ENCODE results near the gene CCDC150. TPM values are rescaled to one million over a fixed set of nuclear protein-coding genes. Genes with fewer than 3 reads are reported as not detected.
A peak's percentile ranks its signal among the peaks of the same experiment; 100 is the strongest.

CCDC150 gene
- total RNA-seq, 1 donor from 2014 or later = 4.4 TPM

DNA sequence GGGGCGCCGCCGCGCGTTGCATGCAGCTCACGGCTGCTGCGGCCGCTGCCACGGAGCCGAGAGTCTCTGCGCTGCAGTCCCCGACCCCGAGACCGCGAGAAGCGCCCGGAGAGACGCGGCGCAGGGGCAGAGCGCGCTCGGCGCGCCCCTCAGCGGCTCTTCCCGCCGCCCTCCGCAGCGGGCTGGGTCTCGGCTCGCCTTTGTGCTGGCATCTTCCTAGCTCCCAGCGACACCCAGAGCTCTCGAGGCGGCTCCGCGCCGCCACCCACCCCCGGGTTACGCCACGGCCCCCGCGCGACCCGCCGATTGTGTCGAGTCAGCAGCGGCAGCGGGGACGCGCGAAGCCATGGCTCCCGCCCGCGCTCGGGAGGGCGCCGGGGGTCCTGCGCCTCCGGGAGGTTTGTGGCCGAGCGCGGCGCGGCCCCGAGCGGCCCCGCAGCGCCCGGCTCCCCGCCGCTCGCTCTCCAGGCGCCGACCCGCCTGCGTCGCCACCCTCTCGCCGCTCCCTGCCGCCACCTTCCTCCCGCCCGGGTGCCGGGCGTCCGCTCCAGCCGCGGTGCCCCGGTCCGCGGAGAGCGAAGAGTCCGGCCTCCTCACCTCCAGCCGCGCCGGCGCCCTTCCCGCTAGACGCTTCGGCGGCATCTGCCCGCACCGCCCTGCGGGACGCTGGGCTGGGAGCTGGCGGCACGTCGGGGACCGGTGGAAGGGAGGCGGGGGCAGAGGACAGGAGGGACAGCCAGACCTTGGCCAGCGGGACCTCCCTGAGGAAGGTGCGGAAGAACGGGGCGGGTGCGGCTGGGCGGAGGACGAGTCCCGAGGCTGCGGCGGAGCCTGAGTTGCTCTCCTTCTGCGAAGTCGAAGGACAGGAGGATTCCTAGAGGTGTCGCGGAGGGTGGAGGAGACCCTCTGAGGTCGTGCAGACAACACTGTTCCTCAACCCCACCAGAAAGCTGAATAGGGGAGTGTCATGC, 46.3 kb upstream of the CCDC150 start, which contains the start of gene HECW2:
HECW2 (minus strand) TSS at position 644 of the 971 bp plus-strand sequence.
- peaks cover 5% of the 10 kb centered on the region for H3K79me2 ChIP-seq (ENCODE audit: insufficient read depth, low read length)
- H2AFZ ChIP-seq (ENCODE audit: low read depth, low read length) = peak within 1 kb of the TSS; percentile 96
- peak within 1 kb of the TSS; percentile 69 for H3K27ac ChIP-seq (ENCODE audit: low read depth, low read length)
- DNase-seq (ENCODE audit: low read depth) (peak; percentile 60), FAIRE-seq (no peak)
- no peaks in the 10 kb centered on the region for H3K27me3 ChIP-seq (ENCODE audit: insufficient read depth, low read length)
- Mint-ChIP-seq H3K4me1 (ENCODE audit: low read depth, unreplicated experiment) (no peaks in the 10 kb centered on the region), H3K9me3 (ENCODE audit: unreplicated experiment) (peaks cover 3% of the 10 kb centered on the region), H3K36me3 (ENCODE audit: low read depth, unreplicated experiment) (no peaks in the 10 kb centered on the region), H3K27ac (ENCODE audit: unreplicated experiment) (peak within 1 kb of the TSS; percentile 78), H3K27me3 (ENCODE audit: low read depth, unreplicated experiment) (peaks cover 18% of the 10 kb centered on the region), H3K4me3 (ENCODE audit: unreplicated experiment) (peak within 1 kb of the TSS; percentile 96)
- peak within 1 kb of the TSS; percentile 87 for H3K9ac ChIP-seq (ENCODE audit: low read length)
- no peaks in the 10 kb centered on the region for H3K9me3 ChIP-seq (ENCODE audit: insufficient read depth, low read depth, low read length)
- TF ChIP-seq, protein P1, sequence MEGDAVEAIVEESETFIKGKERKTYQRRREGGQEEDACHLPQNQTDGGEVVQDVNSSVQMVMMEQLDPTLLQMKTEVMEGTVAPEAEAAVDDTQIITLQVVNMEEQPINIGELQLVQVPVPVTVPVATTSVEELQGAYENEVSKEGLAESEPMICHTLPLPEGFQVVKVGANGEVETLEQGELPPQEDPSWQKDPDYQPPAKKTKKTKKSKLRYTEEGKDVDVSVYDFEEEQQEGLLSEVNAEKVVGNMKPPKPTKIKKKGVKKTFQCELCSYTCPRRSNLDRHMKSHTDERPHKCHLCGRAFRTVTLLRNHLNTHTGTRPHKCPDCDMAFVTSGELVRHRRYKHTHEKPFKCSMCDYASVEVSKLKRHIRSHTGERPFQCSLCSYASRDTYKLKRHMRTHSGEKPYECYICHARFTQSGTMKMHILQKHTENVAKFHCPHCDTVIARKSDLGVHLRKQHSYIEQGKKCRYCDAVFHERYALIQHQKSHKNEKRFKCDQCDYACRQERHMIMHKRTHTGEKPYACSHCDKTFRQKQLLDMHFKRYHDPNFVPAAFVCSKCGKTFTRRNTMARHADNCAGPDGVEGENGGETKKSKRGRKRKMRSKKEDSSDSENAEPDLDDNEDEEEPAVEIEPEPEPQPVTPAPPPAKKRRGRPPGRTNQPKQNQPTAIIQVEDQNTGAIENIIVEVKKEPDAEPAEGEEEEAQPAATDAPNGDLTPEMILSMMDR (IDR thresholded peaks at IDR 0.05; ENCODE audit: insufficient read depth, low read depth, low read length) = no peak
- no peak for TF ChIP-seq EZH2 (IDR thresholded peaks at IDR 0.05; ENCODE audit: insufficient read depth, low read length)
- peaks cover 3% of the 10 kb centered on the region for H3K4me1 ChIP-seq (ENCODE audit: insufficient read depth, low read length)
- no peaks in the 10 kb centered on the region for H4K20me1 ChIP-seq (ENCODE audit: insufficient read depth, low read length)
- no peaks in the 10 kb centered on the region for H3K36me3 ChIP-seq (ENCODE audit: insufficient read depth, low read length)
- H3K4me2 ChIP-seq (ENCODE audit: low read length) = peak within 1 kb of the TSS; percentile 98
- peak within 1 kb of the TSS; percentile 86 for H3K4me3 ChIP-seq (ENCODE audit: insufficient read depth, low read depth, low read length)

- H3K4me2 ChIP-seq (ENCODE audit: low read length) = no peak overlapping the region
- H3K4me1 Mint-ChIP-seq (ENCODE audit: low read depth, unreplicated experiment) = no peaks in the 10 kb centered on the region
- H3K36me3 ChIP-seq (ENCODE audit: insufficient read depth, low read length) = no peaks in the 10 kb centered on the region
- no peak overlapping the region for H3K27ac ChIP-seq (ENCODE audit: low read depth, low read length)
- DNase-seq (ENCODE audit: low read depth) (no peak), FAIRE-seq (no peak)
- no peaks in the 10 kb centered on the region for H4K20me1 ChIP-seq (ENCODE audit: insufficient read depth, low read length)
- H3K9me3 ChIP-seq (ENCODE audit: insufficient read depth, low read depth, low read length) = no peaks in the 10 kb centered on the region
- H3K27me3 Mint-ChIP-seq (ENCODE audit: low read depth, unreplicated experiment) = peaks cover 18% of the 10 kb centered on the region
- peaks cover 3% of the 10 kb centered on the region for H3K4me1 ChIP-seq (ENCODE audit: insufficient read depth, low read length)
- peaks cover 4% of the 10 kb centered on the region for H3K79me2 ChIP-seq (ENCODE audit: insufficient read depth, low read length)
- H3K4me3 Mint-ChIP-seq (ENCODE audit: unreplicated experiment) = peak overlapping the region; percentile 47
- H3K27me3 ChIP-seq (ENCODE audit: insufficient read depth, low read length) = no peaks in the 10 kb centered on the region
- no peak overlapping the region for H3K4me3 ChIP-seq (ENCODE audit: insufficient read depth, low read depth, low read length)
- H3K27ac Mint-ChIP-seq (ENCODE audit: unreplicated experiment) = no peak overlapping the region
- no peaks in the 10 kb centered on the region for H3K36me3 Mint-ChIP-seq (ENCODE audit: low read depth, unreplicated experiment)
- TF ChIP-seq EZH2 (IDR thresholded peaks at IDR 0.05; ENCODE audit: insufficient read depth, low read length) = no peak
- TF ChIP-seq, protein P1 (IDR thresholded peaks at IDR 0.05; ENCODE audit: insufficient read depth, low read depth, low read length) = no peak
- no peak overlapping the region for H2AFZ ChIP-seq (ENCODE audit: low read depth, low read length)
- H3K9ac ChIP-seq (ENCODE audit: low read length) = no peak overlapping the region
- H3K9me3 Mint-ChIP-seq (ENCODE audit: unreplicated experiment) = peaks cover 3% of the 10 kb centered on the region
These were observed 45.4 kb upstream of the CCDC150 start for GRCh38 chr2:196594158-196594557.
